BJ (cell line): ENCODE data around the gene BARX1. TPM values are rescaled to one million over a fixed set of nuclear protein-coding genes. Genes with fewer than 3 reads are reported as not detected.

ENCODE experiments used
- CTCF ChIA-PET: fragments of 350-600 bp; formaldehyde crosslinking; extraction: SDS; loops from one replicate; lab custom pipeline; 2021; ENCODE audit warnings: antibody characterized with exemption, inconsistent platforms; lab: Yijun Ruan, JAX
- POLR2A ChIA-PET: fragments of 300-600 bp; sonication (Branson Sonifier 250); formaldehyde crosslinking; extraction: SDS; loops from one replicate; lab custom pipeline; 2021; ENCODE audit warnings: antibody characterized with exemption; lab: Charles Lee
- DNase-seq: peaks from one replicate; pipeline ENCODE4 v3.0.0-alpha.2; 2011; ENCODE audit warnings: low read depth
- H3K27me3 ChIP-seq: 2 replicates; pipeline ENCODE4 v1.6.0; 2011; ENCODE audit warnings: low read length; ENCODE audit not compliant: control insufficient read depth, insufficient read depth
- H3K36me3 ChIP-seq: 2 replicates; pipeline ENCODE4 v1.5.1; 2011; ENCODE audit warnings: low read length; ENCODE audit not compliant: control insufficient read depth, insufficient read depth
- H3K4me3 ChIP-seq: 2 replicates; pipeline ENCODE4 v1.5.1; 2011; ENCODE audit warnings: low read depth, mild to moderate bottlenecking, control low read depth, low read length
- CTCF ChIP-seq: IDR thresholded peaks from 2 replicates; pipeline ENCODE4 v1.5.1; 2011; ENCODE audit warnings: low read depth, mild to moderate bottlenecking, control low read depth, inconsistent platforms, low read length, moderate library complexity; ENCODE audit not compliant: insufficient read depth
- polyA plus RNA-seq: library from polyadenylated mRNA; depleted of rRNA; stranded (reverse); fragments of >200 nt; gene quantifications from 2 replicates; pipeline ENCODE4 v1.2.3, GENCODE V29; 2011

Gene BARX1
- polyA plus RNA-seq, 1 experiment: not detected

DNA sequence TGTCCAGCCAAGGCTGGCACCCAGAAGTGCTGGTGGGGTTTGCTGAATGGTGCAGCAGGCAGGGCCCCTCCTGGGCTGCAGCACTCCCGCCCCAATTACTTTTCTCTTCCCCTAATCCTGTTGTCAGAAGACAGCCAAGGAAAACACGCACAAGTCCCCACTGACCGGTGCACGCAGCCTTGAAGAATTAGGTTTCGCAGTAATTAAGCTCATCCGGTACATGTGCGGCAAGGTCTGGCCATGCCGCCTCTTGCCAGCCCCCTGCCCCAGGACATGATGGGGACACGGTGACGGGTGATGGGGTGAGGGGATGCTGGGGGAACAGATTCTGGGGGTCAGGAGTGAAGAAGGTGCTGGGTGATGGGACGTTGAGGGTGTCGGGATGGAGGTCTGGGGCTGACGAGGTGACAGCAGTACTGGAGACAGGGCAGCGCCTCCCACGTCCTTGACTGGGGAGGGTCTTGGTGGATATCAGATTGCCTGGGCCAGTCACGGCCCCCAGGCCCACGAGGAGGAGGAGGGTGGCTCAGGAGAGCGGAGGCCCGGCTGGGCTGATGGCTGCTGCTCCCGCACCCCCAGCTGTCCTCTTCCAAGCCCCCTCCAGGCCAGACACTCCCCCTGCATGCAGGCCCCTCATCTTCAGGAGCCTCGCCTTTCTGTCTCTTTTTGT, 34.9 kb downstream of the BARX1 start:
- H3K27me3 ChIP-seq: 0 out of 2 replicates have a peak, but pooled peaks cover 1% of the 10 kb centered on the region
- H3K4me3 ChIP-seq: no peak overlapping the region
- DNase-seq: no peak
- ChIA-PET CTCF (no interaction called here), POLR2A (no interaction called here)
- no peak for TF ChIP-seq CTCF
- no peaks in the 10 kb centered on the region for H3K36me3 ChIP-seq

DNA sequence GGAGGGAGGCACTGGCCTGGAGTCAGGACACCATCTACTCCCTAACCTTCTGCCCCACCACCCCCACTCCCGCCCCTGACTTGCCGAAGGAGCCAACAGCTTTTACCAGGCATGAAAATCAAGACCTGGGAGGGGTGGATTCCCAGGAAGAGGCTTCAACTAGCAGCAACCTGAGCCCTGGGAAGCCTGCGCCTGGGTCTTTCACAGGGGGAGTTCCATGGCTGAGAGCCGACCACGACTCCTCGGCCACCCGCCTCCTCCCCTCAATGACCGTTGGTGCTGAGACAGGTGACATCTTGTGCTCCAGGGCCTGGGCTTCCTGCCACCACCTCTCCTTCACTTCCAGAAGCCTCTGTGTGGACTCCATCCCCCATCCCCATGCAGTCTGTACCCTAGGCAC, 37.1 kb downstream of the BARX1 start:
- no peak for TF ChIP-seq CTCF

DNA sequence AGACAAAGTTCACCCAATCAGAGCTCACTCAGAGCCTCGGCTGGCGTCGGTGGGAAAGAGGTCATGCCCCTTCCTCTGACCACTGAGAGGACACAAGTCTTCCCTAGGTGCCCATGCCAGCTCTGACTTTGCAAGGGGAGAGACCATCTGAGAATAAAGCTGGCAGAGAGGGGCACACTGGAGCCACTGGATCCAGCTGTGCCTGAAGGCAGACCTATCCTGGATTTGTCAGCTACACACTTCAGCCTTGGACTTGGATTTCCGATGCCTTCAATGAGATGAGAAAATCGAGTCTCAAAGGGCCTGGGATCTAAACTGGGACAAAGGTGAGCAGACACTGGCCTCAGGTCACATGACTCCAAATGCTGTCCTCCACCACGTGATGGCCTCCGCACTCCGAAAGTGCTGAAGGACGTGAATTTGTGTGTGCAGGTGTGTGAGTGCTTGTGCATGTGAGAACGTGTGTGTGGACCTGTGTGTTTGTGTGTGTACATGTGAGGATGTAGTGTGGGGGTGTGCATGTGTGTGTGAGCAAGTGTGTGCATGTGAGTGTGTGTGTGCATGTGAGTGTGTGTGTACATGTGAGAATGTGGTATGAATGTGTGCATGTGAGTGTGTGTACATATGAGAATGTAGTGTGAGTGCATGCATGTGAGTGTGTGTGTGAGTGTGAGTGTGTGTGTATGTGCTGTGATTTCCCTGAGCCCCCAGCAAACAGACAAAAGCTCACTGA, 37.9 kb downstream of the BARX1 start:
- Histone ChIP-seq H3K27me3 (0 out of 2 replicates have a peak, but pooled peaks cover 1% of the 10 kb centered on the region), H3K4me3 (no peak overlapping the region), H3K36me3 (no peaks in the 10 kb centered on the region)
- DNase-seq: no peak
- CTCF ChIA-PET: no interaction called here
- TF ChIP-seq CTCF: no peak
- POLR2A ChIA-PET: no interaction called here

More for the DNA sequence above, 37.1 kb downstream of the BARX1 start:
- no peak overlapping the region for H3K4me3 ChIP-seq
- CTCF ChIA-PET: no interaction called here
- H3K27me3 ChIP-seq: 0 out of 2 replicates have a peak, but pooled peaks cover 1% of the 10 kb centered on the region
- no peaks in the 10 kb centered on the region for H3K36me3 ChIP-seq
- POLR2A ChIA-PET: no interaction called here
- no peak for DNase-seq

GRCh38 chr9:93916358-93916757, 38.8 kb downstream of the BARX1 start:
- POLR2A ChIA-PET: no interaction called here
- no peak for DNase-seq
- Histone ChIP-seq H3K27me3 (no peaks in the 10 kb centered on the region), H3K36me3 (no peaks in the 10 kb centered on the region), H3K4me3 (no peak overlapping the region)
- CTCF ChIA-PET: no interaction called here
- no peak for TF ChIP-seq CTCF

DNA sequence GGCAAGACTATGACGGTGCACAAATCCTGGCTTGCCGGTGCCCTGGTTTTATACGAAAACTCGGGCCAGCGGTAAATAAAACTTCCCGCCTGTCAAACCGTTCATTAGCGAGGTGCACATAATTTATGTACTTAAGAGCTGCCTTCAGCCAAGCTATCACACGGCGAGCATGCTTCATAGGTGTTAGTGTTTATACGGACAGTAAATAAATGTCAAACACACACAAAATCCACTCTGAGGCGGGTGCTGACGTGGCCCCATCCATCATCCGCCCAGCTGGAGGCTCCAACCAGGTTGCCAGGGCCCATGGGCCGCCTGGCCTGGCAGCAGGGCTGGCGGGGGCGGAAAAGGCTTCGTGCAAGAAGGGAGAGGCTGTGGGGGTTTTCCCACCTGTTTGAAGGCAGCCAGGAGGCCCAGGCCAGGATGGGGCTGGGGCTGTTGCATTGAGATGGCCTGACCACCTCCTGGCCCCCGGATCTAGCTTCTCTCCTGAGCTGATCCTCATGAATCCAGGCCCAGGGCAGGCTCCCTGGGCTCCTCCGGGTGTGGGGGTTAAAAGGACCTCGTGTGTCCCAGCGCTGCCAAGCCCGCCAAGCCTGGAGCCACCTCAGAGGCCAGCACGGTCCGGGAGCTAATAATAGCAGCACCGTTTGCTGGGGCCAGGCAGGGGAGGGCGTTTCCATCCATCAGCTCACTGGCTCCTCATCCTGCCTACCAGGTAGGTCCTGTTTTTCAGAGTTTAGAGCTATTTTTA, 43.2 kb downstream of the BARX1 start:
- ChIA-PET POLR2A (no interaction called here), CTCF (interaction anchor here (0.7 kb wide), 1 partner anchor 12 kb away, joined by 3 read pairs; no protein-coding TSS in a partner anchor)
- Histone ChIP-seq H3K36me3 (no peaks in the 10 kb centered on the region), H3K4me3 (no peak overlapping the region), H3K27me3 (no peaks in the 10 kb centered on the region)
- TF ChIP-seq CTCF: no peak
- DNase-seq: no peak
